IMR-90 (cell line): ENCODE measurements around the gene TGM5.

Experiments used
- BHLHE40 ChIP-seq: fragments of 150-350 bp; IDR thresholded peaks from 2 replicates; pipeline ENCODE4 v1.6.1; 2016; ENCODE audit warnings: mild to moderate bottlenecking, low read depth, low read length
- CEBPB ChIP-seq: IDR thresholded peaks from 2 replicates; pipeline ENCODE4 v1.6.1; 2012; ENCODE audit warnings: low read depth, low read length, improper control_type of control experiment
- CTCF ChIP-seq: conservative IDR thresholded peaks from 2 replicates; pipeline ENCODE4 v1.5.1; 2012; ENCODE audit warnings: mild to moderate bottlenecking, low read depth, low read length, improper control_type of control experiment
- MAFK ChIP-seq: IDR thresholded peaks from 2 replicates; pipeline ENCODE4 v1.6.1; 2012; ENCODE audit warnings: low read depth, low read length, improper control_type of control experiment
- MXI1 ChIP-seq: IDR thresholded peaks from 2 replicates; pipeline ENCODE4 v1.6.1; 2012; ENCODE audit warnings: low read depth, mild to moderate bottlenecking, low read length, moderate library complexity, borderline replicate concordance
- POLR2A ChIP-seq: IDR thresholded peaks from 2 replicates; pipeline ENCODE4 v1.6.1; 2012; ENCODE audit warnings: mild to moderate bottlenecking, low read depth, low read length
- RAD21 ChIP-seq: IDR thresholded peaks from 2 replicates; pipeline ENCODE4 v1.6.1; 2012; ENCODE audit warnings: low read length, improper control_type of control experiment
- RFX5 ChIP-seq: IDR thresholded peaks from 2 replicates; pipeline ENCODE4 v1.8.0; 2012; ENCODE audit warnings: low read depth, mild to moderate bottlenecking, low read length, moderate library complexity
- SMC3 ChIP-seq: fragments of 150-350 bp; IDR thresholded peaks from 2 replicates; pipeline ENCODE4 v1.6.1; 2016; ENCODE audit warnings: low read depth, mild to moderate bottlenecking, antibody characterized with exemption, low read length, moderate library complexity
- USF2 ChIP-seq: fragments of 150-350 bp; IDR thresholded peaks from 2 replicates; pipeline ENCODE4 v1.6.1; 2017; ENCODE audit warnings: mild to moderate bottlenecking, antibody characterized with exemption, low read length, low read depth

- TF ChIP-seq CTCF (no peak), RAD21 (no peak), RFX5 (no peak), CEBPB (no peak), MAFK (no peak), USF2 (no peak), POLR2A (no peak), BHLHE40 (no peak), MXI1 (no peak), SMC3 (no peak)
Observed at GRCh38 chr15:43226436-43227305, 40.1 kb downstream of the TGM5 start.
